ENCODE results near the gene PNPLA2.

DNA sequence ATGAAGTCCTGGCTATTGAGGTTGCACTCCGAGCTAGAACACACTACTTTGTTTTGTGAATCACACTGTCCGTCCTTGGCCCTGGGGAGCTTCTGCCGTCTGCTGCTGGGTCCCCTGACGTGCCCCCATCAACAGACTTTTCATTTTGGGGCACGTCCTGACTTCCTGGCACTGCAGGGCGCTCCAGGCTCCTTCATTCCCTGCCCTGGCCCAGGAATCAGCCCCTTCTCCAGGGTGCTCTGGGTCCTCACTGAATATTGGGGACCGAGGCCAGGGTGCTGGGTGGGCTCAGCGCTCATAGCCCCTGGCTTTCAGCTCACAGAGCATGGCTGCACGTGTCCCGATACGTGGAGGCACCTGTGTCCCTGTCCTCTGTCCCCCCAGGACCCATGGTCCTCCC, 46.2 kb downstream of the PNPLA2 start:
- no peak for TF ChIP-seq POLR2AphosphoS5 (IDR thresholded peaks at IDR 0.05)
- TF ChIP-seq, protein P1, sequence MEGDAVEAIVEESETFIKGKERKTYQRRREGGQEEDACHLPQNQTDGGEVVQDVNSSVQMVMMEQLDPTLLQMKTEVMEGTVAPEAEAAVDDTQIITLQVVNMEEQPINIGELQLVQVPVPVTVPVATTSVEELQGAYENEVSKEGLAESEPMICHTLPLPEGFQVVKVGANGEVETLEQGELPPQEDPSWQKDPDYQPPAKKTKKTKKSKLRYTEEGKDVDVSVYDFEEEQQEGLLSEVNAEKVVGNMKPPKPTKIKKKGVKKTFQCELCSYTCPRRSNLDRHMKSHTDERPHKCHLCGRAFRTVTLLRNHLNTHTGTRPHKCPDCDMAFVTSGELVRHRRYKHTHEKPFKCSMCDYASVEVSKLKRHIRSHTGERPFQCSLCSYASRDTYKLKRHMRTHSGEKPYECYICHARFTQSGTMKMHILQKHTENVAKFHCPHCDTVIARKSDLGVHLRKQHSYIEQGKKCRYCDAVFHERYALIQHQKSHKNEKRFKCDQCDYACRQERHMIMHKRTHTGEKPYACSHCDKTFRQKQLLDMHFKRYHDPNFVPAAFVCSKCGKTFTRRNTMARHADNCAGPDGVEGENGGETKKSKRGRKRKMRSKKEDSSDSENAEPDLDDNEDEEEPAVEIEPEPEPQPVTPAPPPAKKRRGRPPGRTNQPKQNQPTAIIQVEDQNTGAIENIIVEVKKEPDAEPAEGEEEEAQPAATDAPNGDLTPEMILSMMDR (IDR thresholded peaks at IDR 0.05): no peak
